Glomerular visceral epithelial cell (primary cell): Measurements from ENCODE around the gene PRR15L.
"Not testable (repeated sequence)": the region's sequence is repeated elsewhere in the genome, so short reads cannot be mapped to it uniquely, and the experiment has no call there.

Experiments used
- DNase-seq: peaks from one replicate; pipeline ENCODE4 v3.0.0-alpha.2; 2016; ENCODE audit errors: extremely low spot score

The PRR15L gene

GRCh38 chr17:47935468-47935867, 22.2 kb downstream of the PRR15L start:
- not testable (repeated sequence) for DNase-seq

GRCh38 chr17:47934856-47935255, 22.8 kb downstream of the PRR15L start:
- peak; percentile 57 for DNase-seq

GRCh38 chr17:47931848-47932247, 25.8 kb downstream of the PRR15L start:
- DNase-seq = no peak

GRCh38 chr17:47929218-47930000, 28.3 kb downstream of the PRR15L start:
- no peak for DNase-seq

- no peak for DNase-seq
Measured at GRCh38 chr17:47928415-47928814, 29.3 kb downstream of the PRR15L start.

- DNase-seq = no peak
Measured at GRCh38 chr17:47927821-47928400, 29.8 kb downstream of the PRR15L start.

- no peak for DNase-seq
Measured at GRCh38 chr17:47925678-47925988, 32.0 kb downstream of the PRR15L start.

GRCh38 chr17:47924785-47925677, 32.7 kb downstream of the PRR15L start:
- DNase-seq = no peak

- not testable (repeated sequence) for DNase-seq
Measured at GRCh38 chr17:47919889-47920288, 37.8 kb downstream of the PRR15L start.

- no peak for DNase-seq
Measured at GRCh38 chr17:47918991-47919390, 38.7 kb downstream of the PRR15L start.

- DNase-seq = no peak
Measured at GRCh38 chr17:47918006-47918405, 39.7 kb downstream of the PRR15L start.

GRCh38 chr17:47917581-47917980, 40.1 kb downstream of the PRR15L start:
- DNase-seq = no peak

- DNase-seq = no peak
Measured at GRCh38 chr17:47916489-47917208, 41.0 kb downstream of the PRR15L start.

GRCh38 chr17:47915776-47916398, 41.8 kb downstream of the PRR15L start:
- no peak for DNase-seq

- DNase-seq = no peak
Measured at GRCh38 chr17:47914306-47914948, 43.3 kb downstream of the PRR15L start.

- DNase-seq = no peak
Measured at GRCh38 chr17:47913050-47913449, 44.6 kb downstream of the PRR15L start.

- DNase-seq = no peak
Measured at GRCh38 chr17:47907932-47908562, 49.6 kb downstream of the PRR15L start.

- DNase-seq = no peak
Measured at GRCh38 chr17:47906443-47906842, 51.2 kb downstream of the PRR15L start.

GRCh38 chr17:47905221-47905733, 52.4 kb downstream of the PRR15L start:
- peak; percentile 55 for DNase-seq

GRCh38 chr17:47902039-47902744, 55.5 kb downstream of the PRR15L start:
- no peak for DNase-seq
